ENCODE measurements around the gene ACTA1.
"Not testable (repeated sequence)": the region's sequence is repeated elsewhere in the genome, so short reads cannot be mapped to it uniquely, and the experiment has no call there.

The ACTA1 gene

GRCh38 chr1:229409616-229410369, 24.1 kb downstream of the ACTA1 start:
- H3K9me3 ChIP-seq (ENCODE audit: control insufficient read depth, insufficient read depth, low read length): no peaks in the 10 kb centered on the region
- H3K4me1 ChIP-seq (ENCODE audit: insufficient read depth, low read length): peaks cover 35% of the 10 kb centered on the region
- no peaks in the 10 kb centered on the region for H3K36me3 ChIP-seq (ENCODE audit: insufficient read depth, low read length)
- H3K9ac ChIP-seq (ENCODE audit: low read depth, low read length): no peak overlapping the region

- no peaks in the 10 kb centered on the region for H3K9me3 ChIP-seq (ENCODE audit: control insufficient read depth, insufficient read depth, low read length)
- H3K9ac ChIP-seq (ENCODE audit: low read depth, low read length): no peak overlapping the region
- H3K4me1 ChIP-seq (ENCODE audit: insufficient read depth, low read length): peaks cover 35% of the 10 kb centered on the region
- H3K36me3 ChIP-seq (ENCODE audit: insufficient read depth, low read length): no peaks in the 10 kb centered on the region
These were observed 25.3 kb downstream of the ACTA1 start for GRCh38 chr1:229408458-229409037.

DNA sequence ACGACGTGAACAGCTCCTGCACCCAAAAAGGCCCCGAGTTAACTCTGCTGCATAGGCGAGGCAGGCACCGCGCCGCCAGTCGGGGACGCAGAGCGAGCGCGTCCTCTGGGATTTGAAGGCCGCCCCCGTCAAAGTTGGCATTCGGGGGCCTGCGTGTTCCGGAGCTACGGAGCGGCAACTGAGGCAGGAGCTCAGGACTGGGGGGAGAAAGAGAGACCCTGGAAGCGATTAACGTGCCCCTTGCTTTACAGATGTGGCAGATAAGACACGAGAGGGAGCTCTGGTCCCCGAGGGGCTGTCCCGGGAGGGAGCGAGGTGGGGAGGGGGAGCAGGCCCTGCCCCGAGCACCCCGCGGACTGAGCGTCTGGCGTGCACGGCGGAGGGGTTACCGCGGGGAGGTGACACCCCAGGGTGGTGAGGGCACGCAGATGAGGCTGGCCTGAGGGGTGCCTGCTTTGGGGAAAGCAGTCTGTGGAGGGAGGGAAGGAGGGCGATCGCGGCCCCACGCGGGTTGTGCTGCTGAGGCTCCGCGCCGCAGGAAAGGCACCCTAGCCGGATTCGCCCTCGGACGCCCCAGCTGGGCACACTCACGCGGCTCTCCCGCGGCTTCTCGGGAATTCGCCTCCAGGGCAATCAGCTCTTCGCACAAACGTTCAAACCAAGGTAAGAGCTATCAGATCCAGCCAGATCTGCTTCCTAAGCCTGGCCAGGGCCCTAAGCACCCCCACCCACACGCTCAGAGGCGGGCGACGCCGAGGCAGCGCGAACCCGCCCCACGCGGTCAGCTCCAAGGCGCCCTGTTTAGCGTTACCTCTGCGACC, 26.5 kb downstream of the ACTA1 start:
- Histone ChIP-seq H3K9ac (ENCODE audit: low read depth, low read length) (peak overlapping the region; percentile 54; the same call in 1 of the 2 replicates), H3K4me1 (ENCODE audit: insufficient read depth, low read length) (peaks cover 35% of the 10 kb centered on the region), H3K9me3 (ENCODE audit: control insufficient read depth, insufficient read depth, low read length) (no peaks in the 10 kb centered on the region), H3K36me3 (ENCODE audit: insufficient read depth, low read length) (no peaks in the 10 kb centered on the region)

DNA sequence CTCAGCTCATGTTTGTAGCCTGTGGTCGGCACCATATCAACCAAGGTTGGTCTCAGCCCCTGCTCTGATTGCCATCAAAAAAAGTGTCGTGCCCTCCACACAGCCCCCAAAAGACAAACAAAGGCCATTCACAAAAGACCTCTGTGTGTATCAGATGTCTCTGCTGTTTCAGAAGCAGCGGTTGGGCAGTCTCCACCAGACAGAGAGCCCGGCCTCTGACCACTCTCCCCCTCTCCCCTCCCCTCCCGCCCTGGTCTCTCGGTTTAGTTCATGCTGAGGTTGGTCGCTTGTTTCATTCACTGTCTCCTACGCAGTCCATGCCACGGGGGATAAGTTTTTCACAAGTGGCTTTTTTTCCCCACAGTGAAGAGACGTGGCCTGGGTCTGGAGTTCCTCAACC, 27.1 kb downstream of the ACTA1 start:
- H3K9ac ChIP-seq (ENCODE audit: low read depth, low read length): peak overlapping the region; percentile 54; the same call in 1 of the 2 replicates
- H3K4me1 ChIP-seq (ENCODE audit: insufficient read depth, low read length): peaks cover 31% of the 10 kb centered on the region
- no peaks in the 10 kb centered on the region for H3K9me3 ChIP-seq (ENCODE audit: control insufficient read depth, insufficient read depth, low read length)
- H3K36me3 ChIP-seq (ENCODE audit: insufficient read depth, low read length): no peaks in the 10 kb centered on the region

DNA sequence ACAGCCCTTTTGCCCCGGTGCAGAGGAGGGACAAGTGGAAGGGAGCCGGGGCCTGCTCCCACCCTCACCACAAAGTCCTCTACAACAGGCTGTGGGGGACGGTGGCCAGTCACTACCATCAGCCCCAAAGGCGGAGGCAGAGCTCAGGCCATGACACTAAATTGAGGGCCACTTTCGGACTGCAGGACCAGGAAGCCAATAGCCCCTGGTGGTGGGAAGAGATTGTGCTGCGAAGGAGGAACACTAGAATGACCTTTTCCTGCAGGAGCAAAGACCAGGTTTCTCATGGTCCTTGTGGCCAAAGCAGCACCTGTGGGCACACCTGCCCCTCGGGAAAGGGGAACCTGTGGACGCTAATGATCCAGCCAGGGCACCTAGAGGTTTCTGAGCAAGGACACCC, 30.3 kb downstream of the ACTA1 start:
- H3K4me1 ChIP-seq (ENCODE audit: insufficient read depth, low read length): peaks cover 6% of the 10 kb centered on the region; the same call in 1 of the 2 replicates
- H3K9me3 ChIP-seq (ENCODE audit: control insufficient read depth, insufficient read depth, low read length): no peaks in the 10 kb centered on the region
- H3K9ac ChIP-seq (ENCODE audit: low read depth, low read length): no peak overlapping the region
- H3K36me3 ChIP-seq (ENCODE audit: insufficient read depth, low read length): no peaks in the 10 kb centered on the region

GRCh38 chr1:229402993-229403392, 30.9 kb downstream of the ACTA1 start:
- Histone ChIP-seq H3K9ac (ENCODE audit: low read depth, low read length) (no peak overlapping the region), H3K9me3 (ENCODE audit: control insufficient read depth, insufficient read depth, low read length) (no peaks in the 10 kb centered on the region), H3K36me3 (ENCODE audit: insufficient read depth, low read length) (no peaks in the 10 kb centered on the region), H3K4me1 (ENCODE audit: insufficient read depth, low read length) (peaks cover 3% of the 10 kb centered on the region; the same call in 1 of the 2 replicates)

GRCh38 chr1:229402329-229402728, 31.6 kb downstream of the ACTA1 start:
- H3K9ac ChIP-seq (ENCODE audit: low read depth, low read length); H3K4me1 ChIP-seq (ENCODE audit: insufficient read depth, low read length); H3K36me3 ChIP-seq (ENCODE audit: insufficient read depth, low read length); H3K9me3 ChIP-seq (ENCODE audit: control insufficient read depth, insufficient read depth, low read length): not testable (repeated sequence)

GRCh38 chr1:229397762-229398161, 36.1 kb downstream of the ACTA1 start:
- H3K4me1 ChIP-seq (ENCODE audit: insufficient read depth, low read length): peaks cover 12% of the 10 kb centered on the region; the same call in 1 of the 2 replicates
- no peak overlapping the region for H3K9ac ChIP-seq (ENCODE audit: low read depth, low read length)
- H3K9me3 ChIP-seq (ENCODE audit: control insufficient read depth, insufficient read depth, low read length): no peaks in the 10 kb centered on the region
- no peaks in the 10 kb centered on the region for H3K36me3 ChIP-seq (ENCODE audit: insufficient read depth, low read length)

- H3K36me3 ChIP-seq (ENCODE audit: insufficient read depth, low read length): no peaks in the 10 kb centered on the region
- no peak overlapping the region for H3K9ac ChIP-seq (ENCODE audit: low read depth, low read length)
- H3K9me3 ChIP-seq (ENCODE audit: control insufficient read depth, insufficient read depth, low read length): no peaks in the 10 kb centered on the region
- H3K4me1 ChIP-seq (ENCODE audit: insufficient read depth, low read length): peaks cover 12% of the 10 kb centered on the region; the same call in 1 of the 2 replicates
These were observed 37.2 kb downstream of the ACTA1 start for GRCh38 chr1:229396585-229397206.

DNA sequence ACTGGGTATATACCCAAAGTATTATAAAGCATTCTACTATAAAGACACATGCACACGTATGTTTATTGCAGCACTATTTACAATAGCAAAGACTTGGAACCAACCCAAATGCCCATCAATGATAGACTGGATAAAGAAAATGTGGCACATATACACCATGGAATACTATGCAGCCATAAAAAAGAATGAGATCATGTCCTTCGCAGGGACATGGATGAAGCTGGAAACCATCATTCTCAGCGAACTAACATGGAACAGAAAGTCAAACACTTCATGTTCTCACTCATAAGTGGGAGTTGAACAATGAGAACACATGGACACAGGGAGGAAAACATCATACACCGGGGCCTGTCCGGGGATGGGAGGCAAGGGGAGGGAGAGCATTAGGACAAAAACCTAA, 39.4 kb downstream of the ACTA1 start:
- H3K9ac ChIP-seq (ENCODE audit: low read depth, low read length); H3K9me3 ChIP-seq (ENCODE audit: control insufficient read depth, insufficient read depth, low read length); H3K36me3 ChIP-seq (ENCODE audit: insufficient read depth, low read length): not testable (repeated sequence)
- peaks cover 12% of the 10 kb centered on the region; the same call in 1 of the 2 replicates for H3K4me1 ChIP-seq (ENCODE audit: insufficient read depth, low read length)

- H3K9me3 ChIP-seq (ENCODE audit: control insufficient read depth, insufficient read depth, low read length): no peaks in the 10 kb centered on the region
- H3K36me3 ChIP-seq (ENCODE audit: insufficient read depth, low read length): no peaks in the 10 kb centered on the region
- peaks cover 12% of the 10 kb centered on the region; the same call in 1 of the 2 replicates for H3K4me1 ChIP-seq (ENCODE audit: insufficient read depth, low read length)
- no peak overlapping the region for H3K9ac ChIP-seq (ENCODE audit: low read depth, low read length)
These were observed 41.0 kb downstream of the ACTA1 start for GRCh38 chr1:229392936-229393335.

- H3K4me1 ChIP-seq (ENCODE audit: insufficient read depth, low read length): no peaks in the 10 kb centered on the region
- no peaks in the 10 kb centered on the region for H3K9me3 ChIP-seq (ENCODE audit: control insufficient read depth, insufficient read depth, low read length)
- no peaks in the 10 kb centered on the region for H3K36me3 ChIP-seq (ENCODE audit: insufficient read depth, low read length)
These were observed 43.8 kb downstream of the ACTA1 start for GRCh38 chr1:229390130-229390529.

GRCh38 chr1:229388897-229389580, 44.9 kb downstream of the ACTA1 start:
- no peaks in the 10 kb centered on the region for H3K9me3 ChIP-seq (ENCODE audit: control insufficient read depth, insufficient read depth, low read length)
- H3K36me3 ChIP-seq (ENCODE audit: insufficient read depth, low read length): no peaks in the 10 kb centered on the region
- H3K4me1 ChIP-seq (ENCODE audit: insufficient read depth, low read length): no peaks in the 10 kb centered on the region
- no peak overlapping the region for H3K9ac ChIP-seq (ENCODE audit: low read depth, low read length)

More at GRCh38 chr1:229390130-229390529, 43.8 kb downstream of the ACTA1 start:
- no peak overlapping the region for H3K9ac ChIP-seq (ENCODE audit: low read depth, low read length)

All from ES-I3 (cell line).